NCI-H446 treated with DMSO at 0.1 percent for 48 hours (cell line): ENCODE results near the gene CDKL5.
A peak's percentile ranks its signal among the peaks of the same experiment; 100 is the strongest.

Source experiments
- DNase-seq: peaks from one replicate; lab custom pipeline; 2025; lab: John Stamatoyannopoulos, UW

Gene CDKL5

DNA sequence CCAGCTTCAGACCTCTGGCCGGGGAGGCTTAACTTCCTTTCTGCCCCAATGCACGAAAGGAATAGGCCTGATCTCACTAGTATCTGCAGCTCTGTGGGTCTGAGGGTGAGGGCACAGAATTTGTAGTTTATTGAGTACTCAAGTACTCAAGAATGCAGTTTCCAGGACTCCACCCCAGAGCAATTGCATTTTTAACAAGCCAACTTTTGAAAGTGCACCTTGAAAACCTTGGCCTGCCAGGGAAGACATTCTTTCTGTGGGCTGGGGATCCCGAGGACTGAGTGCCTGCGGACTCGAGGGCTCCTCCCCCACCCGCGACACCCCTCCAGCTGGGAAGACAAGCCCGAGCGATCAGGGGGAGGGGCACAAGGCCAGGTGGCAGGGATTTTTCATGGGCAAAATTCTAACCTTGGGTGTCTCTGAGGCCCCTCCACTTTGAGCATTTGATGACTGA lies 224.1 kb downstream of the CDKL5 start:
- DNase-seq, result no peak

DNA sequence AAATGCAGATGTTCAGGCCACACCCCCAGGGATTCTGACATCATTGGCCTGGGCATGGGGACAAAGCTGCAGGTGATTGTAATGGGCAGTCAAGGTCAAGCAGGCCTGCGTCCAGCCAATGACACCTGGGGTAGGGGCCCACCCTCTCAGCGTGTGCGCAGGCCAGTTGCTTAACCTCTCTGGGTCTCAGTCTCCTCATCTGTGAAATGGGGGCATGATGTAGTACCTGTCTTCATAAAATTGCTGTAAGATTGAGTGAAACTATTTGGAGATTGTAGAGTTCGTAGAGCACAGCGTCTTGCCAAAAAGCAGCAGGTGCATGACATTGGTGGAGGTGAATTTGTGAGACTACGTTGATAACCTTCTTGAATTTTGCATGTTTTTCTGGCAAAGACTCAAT lies 225.3 kb downstream of the CDKL5 start:
- no peak for DNase-seq

DNA sequence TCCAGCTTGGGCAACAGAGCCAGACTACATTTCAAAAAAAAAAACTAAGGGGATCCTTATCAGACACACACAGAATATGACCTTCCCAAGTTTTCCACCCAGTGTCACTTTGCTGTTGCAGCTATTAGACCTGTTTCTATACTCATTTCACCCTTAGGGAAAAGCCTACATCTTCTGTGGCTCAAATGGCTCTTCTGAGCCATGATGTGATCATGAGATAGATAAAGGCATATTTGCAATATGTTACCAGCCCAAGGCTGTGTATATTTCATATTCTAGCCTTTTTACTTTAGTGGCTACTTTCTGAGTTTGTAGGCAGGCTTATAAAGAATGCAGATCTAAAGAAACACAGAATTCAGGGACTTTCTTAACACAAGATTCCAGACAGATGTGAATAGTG lies 227.2 kb downstream of the CDKL5 start:
- DNase-seq, result no peak

DNA sequence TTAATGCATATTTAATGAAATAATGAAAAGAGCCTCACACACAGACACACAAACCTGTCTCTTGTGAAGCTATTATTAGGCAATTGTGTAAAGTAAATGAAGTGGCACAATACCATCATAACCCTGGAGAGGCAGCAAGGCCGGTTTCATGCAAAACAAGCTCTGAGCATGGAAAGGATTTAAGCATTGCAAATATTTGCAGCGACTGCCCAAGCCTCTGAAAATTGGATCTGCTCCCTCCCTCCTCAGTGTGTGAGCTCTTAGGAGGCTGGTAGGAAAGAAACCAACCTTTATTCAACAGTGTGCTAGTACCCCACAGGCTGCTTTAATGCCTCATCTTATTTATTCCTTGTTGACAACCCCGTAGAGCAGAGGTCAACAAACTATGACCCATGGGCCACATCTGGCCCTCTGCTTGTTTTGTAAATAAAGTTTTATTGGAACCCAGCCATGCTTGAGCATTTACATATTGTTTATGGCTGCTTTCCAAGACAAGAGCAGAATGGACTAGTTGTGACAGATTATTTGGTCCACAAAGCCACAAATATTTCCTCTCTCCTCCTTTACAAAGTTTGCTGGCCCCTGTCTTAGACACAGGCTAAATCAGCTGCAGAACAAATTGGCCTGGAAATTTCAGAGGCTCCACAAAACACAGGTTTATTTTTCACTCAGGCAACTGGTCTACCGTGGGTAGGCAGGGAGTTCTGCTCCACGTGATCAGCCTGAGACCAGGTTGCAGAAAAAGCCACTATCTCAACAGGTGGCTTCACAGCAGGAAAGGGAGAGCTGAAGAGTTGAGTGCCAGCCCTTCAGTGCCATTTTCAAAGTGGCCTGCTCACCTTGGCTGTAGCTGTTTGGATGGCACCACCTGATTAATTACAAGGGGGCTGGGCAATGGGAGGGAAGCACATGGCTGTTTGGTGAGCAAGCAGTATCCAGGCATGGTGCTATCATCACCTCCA lies 229.7 kb downstream of the CDKL5 start:
- DNase-seq, result no peak

DNA sequence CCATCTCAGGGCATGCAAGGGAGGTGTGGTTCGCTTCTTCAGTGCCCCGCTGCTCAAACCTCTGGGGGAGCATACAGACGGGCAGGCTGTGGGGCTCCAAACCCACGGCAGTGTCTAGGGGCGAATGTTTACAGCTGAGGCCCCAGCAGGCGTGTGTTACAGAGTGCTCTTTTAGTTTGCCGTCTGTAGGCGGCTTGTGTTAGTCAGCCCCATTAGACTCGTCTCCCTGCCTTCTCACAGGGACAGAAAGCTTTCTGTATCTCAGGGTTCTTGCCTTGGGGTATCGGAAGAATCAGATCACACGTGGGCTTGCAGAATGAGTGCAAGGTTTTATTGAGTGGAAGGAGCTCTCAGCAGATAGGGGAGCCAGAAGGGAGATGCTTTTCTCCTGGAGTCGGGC lies 235.9 kb downstream of the CDKL5 start:
- no peak for DNase-seq

DNA sequence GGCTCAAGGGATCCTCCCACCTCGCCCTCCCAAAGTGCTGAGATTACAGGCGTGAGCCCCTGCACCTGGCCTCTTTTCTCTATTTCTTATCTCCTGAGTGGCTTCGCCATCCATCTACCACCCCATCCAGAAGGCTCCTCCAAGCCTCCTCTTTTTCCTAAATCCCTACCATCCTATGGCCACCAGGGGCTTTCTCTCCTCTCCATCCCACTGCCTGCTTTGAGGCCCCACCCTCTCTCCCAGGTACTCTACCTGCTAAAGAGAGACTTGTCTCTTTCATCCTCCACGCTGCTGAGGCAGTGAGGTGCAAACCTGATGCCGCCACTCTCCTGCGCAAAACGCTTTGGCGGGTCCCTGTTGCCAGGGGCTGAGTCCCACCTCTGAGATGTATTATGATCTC lies 239.5 kb downstream of the CDKL5 start:
- no peak for DNase-seq

DNA sequence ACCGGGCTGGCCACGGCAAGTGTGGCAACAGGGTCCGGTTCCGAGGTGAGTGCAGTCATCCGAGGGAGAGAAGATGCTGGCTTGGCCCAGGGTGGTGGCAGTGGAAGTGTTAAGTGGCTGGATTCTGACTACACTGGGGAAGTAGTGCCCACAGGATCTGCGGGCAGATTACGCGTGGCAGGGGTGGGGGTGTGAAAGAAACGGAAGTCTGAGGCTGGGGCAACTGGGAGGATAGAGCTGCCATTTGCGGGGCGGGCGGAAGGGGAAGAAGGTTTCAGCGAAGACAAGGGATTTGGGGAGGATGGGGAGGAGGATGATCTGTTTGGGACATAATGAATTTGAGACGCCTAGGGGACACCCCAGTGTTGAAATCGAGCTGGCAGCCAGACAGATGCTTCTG lies 241.2 kb downstream of the CDKL5 start:
- DNase-seq, result no peak

DNA sequence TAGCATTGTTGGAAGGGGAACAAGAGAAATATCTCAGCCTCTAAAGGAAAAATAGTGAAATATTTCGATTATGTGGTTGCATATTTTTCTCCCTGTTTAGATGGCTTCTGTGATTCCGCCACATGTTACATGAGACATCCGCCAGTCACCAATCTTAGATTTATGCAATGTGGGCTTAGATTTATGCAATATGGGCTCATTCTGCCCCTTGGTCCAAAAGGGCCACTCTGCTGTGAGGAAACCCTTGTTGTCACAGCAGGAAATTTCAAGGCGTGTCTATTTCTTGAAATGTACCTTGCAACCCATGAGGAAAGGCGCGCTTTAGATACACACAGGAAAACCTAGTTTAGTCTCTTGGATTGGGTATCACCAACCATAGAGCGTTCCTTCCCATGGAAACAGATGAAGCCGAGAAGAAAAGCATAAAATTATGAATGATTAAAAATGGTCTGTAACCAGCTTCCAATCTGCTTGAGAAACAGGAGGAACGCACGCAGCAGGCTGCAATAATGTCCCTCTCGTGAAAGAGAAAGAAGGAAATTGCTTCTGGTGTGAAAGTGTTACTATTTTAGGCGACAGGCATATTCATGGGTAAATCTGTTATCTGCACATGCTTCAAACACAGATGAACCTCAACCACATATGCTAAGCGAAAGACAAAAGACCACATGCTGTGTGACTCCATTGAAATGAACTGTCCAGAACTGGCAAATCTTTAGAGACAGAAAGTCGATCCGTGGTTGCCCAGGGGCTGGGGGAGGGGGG lies 242.8 kb downstream of the CDKL5 start:
- no peak for DNase-seq

DNA sequence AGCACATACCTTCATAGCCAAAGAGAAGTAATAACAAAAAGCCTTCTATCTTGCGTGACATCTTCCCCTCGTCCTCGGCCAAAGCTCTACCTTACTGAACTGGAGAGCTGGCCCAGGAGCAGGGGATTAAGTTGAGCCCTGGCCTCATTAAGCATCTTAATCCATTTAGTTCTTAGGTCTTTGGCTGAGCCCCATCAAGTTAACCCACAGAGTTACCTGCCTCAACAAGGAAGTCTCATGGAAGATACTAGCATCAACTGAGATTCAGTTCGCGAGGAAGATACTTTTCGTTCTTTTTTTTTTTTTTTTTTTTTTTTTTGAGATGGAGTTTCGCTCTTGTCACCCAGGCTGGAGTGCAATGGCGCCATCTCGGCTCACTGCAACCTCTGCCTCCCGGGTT lies 246.6 kb downstream of the CDKL5 start, which contains the start of gene RS1:
Gene RS1 (minus strand): TSS at position 101 of the 400 bp plus-strand sequence. CDS start 40 bp downstream, at position 61.
- DNase-seq, result no peak

DNA sequence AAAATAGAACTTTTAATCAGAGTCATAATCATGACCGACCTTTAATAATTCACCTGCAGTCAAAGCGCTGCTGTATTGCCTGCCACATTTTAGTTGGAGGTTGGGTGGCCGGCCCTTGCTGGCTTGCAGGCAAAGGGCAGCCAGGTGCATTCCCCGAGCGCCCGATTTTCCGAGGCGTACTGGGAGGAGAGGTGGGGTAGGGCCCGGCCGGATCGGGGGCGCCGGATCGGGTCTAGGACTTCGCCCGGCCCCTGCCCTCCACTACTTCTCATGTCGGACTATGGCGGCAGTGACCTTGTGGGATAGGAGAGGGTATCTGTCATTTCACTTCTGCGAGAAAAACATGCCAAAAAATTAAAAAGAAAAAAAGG lies 249.0 kb downstream of the CDKL5 start:
- DNase-seq, result peak; percentile 35

DNA sequence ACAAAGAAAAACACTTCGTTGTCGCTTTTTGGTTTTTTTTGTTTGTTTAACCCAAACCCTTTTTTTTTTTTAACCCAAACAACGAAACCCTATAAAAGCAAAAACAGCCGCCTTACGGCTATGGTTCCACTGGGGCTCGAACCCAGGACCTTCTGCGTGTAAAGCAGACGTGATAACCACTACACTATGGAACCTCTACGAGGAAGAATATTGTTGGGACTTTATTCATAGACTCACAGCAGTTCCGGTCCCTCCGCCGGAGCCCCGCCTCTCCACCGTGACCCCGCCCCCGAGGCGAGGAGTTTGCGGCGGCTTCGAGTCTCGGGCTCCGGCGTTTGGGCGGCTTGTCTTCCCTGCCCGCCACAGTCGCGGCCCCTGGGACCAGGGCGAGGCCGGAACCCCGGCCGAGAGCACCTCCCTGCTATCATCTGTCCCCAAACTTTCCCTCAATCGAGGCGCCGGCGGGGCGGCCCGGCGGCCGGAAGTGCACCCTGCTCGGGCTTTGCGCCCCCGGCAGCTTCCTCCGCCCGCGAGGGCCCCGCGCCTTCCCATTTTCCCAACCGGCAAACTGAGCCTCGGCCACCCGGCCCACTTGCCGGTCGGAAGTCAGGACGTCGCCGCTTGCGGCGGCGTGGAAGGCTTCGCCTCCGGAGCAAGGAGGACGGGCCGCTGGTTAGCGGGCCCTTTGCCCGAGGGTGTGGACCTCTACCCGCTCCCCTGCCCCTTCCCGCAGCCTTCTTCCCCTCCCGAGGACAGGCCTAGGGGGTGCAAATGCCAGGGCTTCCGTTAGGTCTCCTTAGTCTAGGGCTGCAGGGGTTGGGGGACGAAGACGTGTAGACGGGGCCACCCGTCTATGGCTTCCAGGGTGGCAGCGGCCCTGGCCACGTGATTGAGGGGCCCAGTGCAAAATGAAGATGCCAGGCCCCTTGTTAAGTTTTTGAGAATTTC lies 249.7 kb downstream of the CDKL5 start:
- peak; percentile 35 for DNase-seq

DNA sequence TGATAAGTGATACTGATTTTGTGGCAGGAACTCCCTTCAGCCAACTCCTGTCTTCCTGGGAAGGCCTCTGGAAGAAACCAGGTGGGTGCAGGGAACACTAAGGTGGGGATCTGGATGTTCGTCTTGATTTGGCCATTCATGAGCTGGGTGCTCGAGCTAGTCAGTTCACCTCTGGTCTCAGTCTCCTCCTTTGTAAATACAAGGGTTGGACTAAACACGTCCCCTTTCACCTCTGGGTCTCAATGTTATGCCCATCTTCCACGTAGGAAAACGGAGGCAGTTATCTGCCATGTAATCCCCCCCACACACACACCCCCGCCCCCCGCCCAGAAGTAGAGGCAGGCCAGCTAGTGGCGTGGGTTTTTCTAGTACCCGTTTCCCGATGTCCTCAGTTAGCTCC lies 250.6 kb downstream of the CDKL5 start:
- no peak for DNase-seq

DNA sequence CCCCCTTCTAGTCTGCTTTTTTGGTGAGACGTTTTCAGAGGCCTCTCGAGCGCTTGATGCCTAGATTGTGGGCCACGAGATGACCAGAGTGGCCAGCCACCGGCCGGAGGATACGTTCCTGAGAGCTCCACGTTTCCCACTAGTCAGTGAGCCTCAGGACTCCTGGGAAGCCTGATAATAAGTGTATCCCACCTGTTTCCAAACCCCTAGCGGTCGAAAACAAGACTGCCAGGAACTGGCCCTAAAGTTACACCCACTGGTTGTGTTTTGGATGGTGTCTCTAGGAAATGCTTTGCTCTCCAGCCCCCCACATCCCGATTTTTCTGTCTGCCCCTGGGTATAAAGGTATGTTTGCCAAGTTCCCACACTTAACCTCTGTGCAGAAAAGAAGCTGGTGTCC lies 251.1 kb downstream of the CDKL5 start:
- DNase-seq, result no peak

DNA sequence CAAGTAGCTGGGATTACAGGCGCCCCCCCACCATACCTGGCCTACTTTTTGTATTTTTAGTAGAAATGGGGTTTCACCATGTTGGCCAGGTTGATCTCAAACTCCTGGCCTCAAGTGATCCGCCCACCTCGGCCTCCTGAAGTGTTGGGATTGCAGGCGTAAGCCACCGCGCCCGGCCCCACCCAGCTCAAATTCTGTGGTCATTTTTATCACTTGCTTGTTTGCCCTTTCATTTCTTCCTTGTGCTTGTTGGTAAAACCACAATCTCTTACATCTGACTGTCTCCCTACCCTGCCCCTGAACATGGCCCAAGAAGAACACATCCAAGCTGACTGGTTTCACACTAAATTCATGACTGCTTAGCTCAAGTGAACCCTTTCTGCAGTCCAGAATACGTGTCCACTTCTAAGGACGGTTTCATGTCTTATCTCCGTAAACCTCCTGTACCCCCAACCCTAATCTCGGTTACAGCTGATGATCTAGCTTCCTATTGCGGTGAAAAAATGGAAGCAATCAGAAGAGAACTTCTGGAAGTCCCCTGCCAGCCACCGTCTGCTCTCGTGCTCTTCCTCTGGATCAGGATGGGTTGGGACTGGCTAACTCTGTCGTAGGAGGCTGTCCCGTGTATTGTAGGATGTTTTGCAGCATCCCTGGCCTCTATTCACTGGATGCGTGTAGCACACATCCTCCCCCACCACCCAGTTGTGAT lies 251.9 kb downstream of the CDKL5 start:
- DNase-seq, result no peak

DNA sequence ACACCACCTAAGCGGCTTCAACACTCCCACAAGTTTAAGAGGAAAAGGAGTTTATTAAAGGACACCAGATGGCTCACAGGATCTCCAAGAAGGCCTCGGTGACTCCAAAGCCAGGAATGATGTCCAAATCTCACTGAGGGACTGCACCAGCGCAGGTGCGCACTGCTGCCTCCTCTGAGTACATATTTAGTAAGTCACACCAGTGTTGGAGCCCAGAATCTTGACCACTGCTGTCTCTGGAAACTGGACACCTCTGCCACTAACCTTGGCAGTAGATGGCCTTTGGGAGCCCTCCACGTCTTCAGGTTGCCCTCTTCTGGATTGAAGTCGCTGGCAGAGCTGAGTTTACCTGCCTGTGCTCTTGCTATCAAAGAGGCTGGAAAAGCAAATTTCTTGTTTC lies 256.6 kb downstream of the CDKL5 start:
- no peak for DNase-seq

DNA sequence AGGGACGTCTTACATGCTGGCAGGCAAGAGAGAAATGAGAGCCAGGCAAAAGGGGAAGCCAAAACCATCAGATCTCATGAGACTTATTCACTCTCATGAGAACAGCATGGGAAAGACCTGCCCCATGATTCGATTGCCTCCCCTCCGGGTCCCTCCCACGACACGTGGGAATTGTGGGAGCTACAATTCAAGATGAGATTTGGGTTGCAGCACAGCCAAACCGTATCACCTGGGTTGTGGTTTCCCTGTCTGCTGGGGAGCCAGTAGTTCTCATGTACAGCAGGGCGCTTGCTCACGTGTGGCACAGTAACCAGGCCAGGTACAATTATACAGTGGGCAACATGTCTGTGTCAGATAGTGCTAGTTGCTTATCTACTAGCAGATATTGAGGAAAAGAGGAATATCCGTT lies 257.6 kb downstream of the CDKL5 start:
- DNase-seq, result no peak

DNA sequence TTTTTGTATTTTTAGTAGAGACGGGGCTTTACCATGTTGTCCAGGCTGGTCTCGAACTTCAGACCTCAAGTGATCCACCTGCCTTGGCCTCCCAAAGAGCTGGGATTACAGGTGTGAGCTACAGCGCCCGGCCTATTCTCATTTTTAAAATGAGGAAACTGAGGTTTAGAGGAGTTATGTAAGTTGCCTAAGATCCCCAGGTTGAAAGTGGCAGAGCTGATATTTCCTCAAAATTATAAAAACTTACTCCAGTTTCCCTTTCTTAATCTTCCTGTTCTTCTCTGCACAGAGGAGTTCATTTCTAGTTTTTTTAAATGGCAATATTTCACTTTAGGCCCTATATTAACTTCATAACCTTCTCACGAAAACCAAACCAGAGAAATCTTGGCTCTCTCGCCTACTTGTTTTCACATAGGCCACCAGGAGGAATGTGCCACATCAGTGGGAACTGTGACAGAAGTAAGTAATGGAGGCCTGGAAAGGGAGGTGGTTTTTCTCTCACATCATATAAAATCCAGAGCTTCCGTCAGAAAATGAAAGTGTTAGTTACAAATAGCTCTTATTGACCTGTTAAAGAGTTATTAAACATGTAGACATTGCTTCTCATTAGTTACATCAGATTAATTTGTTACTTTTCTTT lies 262.6 kb downstream of the CDKL5 start:
- no peak for DNase-seq

DNA sequence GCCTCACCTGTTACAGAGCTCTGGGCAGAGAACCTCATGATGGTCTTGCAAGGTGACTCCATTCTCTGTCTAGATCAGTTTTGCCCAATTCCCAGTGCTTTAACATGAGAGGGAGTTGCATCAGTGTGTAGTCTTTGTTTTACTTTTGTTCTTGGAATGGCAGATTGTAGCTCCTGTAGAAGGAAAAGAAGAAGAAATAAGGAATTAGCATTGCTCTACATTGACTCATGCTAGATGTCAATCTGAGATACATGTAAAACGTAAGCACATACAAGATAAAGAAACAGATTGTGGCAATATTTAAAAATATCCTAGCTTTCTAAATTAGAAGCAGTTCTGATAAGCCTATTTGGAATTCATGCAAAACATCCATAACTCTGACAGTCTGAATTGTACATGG lies 266.0 kb downstream of the CDKL5 start:
- no peak for DNase-seq

DNA sequence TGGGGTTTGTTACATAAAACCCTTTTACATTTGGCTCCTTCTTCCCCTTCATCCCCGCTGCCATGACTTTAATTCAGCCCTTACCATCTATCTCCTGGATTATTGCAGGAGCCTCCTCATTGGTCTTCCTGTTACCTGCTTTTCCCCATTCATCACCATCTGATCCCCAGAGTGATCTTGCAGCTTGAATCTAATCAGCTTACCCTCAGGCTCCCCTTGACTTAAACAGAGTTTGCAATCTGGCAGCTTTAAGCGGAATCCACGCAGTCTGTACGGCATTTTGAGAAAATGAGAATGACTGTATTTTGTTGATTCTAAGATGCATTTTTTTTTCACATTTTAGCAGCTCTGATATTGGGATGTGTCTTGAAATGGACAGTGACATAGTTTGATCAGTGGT lies 267.1 kb downstream of the CDKL5 start:
- DNase-seq, result no peak

DNA sequence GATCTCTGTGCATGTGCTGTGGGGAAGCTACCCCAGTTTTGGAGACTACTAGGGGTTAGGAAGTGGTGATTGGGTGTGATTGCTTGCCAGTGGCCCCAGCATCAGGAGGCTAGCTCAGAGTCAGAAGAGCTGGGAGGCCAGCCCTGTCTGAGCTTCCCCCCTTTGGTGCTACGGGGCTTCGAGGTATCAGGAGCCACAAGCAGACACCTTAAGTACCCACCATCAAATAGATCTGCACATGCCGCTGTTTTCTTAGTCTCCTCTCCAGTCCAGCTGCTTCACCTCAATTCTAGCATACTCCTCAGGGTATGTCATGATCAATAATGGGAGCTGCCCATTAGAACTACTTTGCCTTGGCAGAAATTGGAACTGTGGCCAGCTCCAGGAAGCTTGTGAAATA lies 271.2 kb downstream of the CDKL5 start:
- no peak for DNase-seq
